ENCODE measurements around the gene AKAP13.

- TF ChIP-seq CTCF (conservative IDR thresholded peaks at IDR 0.05): no peak
- TF ChIP-seq ZFX (IDR thresholded peaks at IDR 0.05): no peak
Observed at GRCh38 chr15:85725564-85725963, 345.2 kb downstream of the AKAP13 start.

Measured in C4-2B (cell line).